Transverse colon (tissue), 4 donors: ENCODE data around the gene UCKL1. TPM values are rescaled to one million over a fixed set of nuclear protein-coding genes. Genes with fewer than 3 reads are reported as not detected.
"Not testable (repeated sequence)": the region's sequence is repeated elsewhere in the genome, so short reads cannot be mapped to it uniquely, and the experiment has no call there.

Source experiments
- DNase-seq: peaks from one replicate; pipeline ENCODE4 v3.0.0-alpha.2; 2019
- H3K27ac ChIP-seq, 4 donors: fragments of 200-600 bp; sonication (generic); 2 replicates each; pipeline ENCODE4 v1.5.1; 2016 to 2018; ENCODE audit warnings: inconsistent platforms in 4 of 4
- H3K27me3 ChIP-seq: fragments of 200-600 bp; sonication (generic); 2 replicates; pipeline ENCODE4 v1.5.1; 2017; ENCODE audit warnings: inconsistent platforms
- H3K36me3 ChIP-seq, 4 donors: fragments of 200-600 bp; sonication (generic); 2 replicates each; pipeline ENCODE4 v1.5.1; 2017 to 2019; ENCODE audit warnings: inconsistent platforms in 4 of 4
- H3K4me1 ChIP-seq, 4 donors: fragments of 200-600 bp; sonication (generic); 2 replicates each; pipeline ENCODE4 v1.5.1; 2017 to 2020; ENCODE audit warnings: inconsistent platforms in 4 of 4
- H3K4me3 ChIP-seq, 4 donors: fragments of 200-600 bp; sonication (generic); 1 replicate in 1 of 4; 2 replicates in 3 of 4; pipeline versions ENCODE4 v1.5.1 to v1.6.1; 2017 to 2019; ENCODE audit warnings: inconsistent platforms in 4 of 4
- H3K9me3 ChIP-seq, 2 donors: fragments of 200-600 bp; sonication (generic); 2 replicates each; pipeline ENCODE4 v1.5.1; 2017 to 2019; ENCODE audit warnings: inconsistent platforms in 2 of 2
- EP300 ChIP-seq: sonication (generic); formaldehyde crosslinking; IDR thresholded peaks from one replicate; pipeline ENCODE4 v1.6.1; 2017; ENCODE audit warnings: antibody characterized with exemption, low read depth
- POLR2A ChIP-seq: fragments of 450-650 bp; IDR thresholded peaks from one replicate; pipeline ENCODE4 v1.6.1; 2016; ENCODE audit warnings: antibody characterized with exemption, mild to moderate bottlenecking, moderate library complexity
- POLR2AphosphoS5 ChIP-seq, 3 donors: sonication (generic); formaldehyde crosslinking; IDR thresholded peaks; one replicate each; pipeline ENCODE4 v1.6.1; 2016; ENCODE audit warnings: antibody characterized with exemption in 3 of 3
- WGBS, 2 donors: methylation state at CpG; one replicate each; pipeline ENCODE4 v1.1.5; 2018; ENCODE audit warnings: low coverage in 1 of 2; 5-methylcytosine and 5-hydroxymethylcytosine counted together
- in situ Hi-C, 4 donors: fragments of 200-750 bp; cut with MboI; loops; one replicate each; pipeline versions ENCODE4 v1.15.0 to v1.15.1; 2017; ENCODE audit warnings: low sequenced_read_pairs in 3 of 4, low pct_ligation_motif_present in 1 of 4, low pct_unique_long_range_greater_than_20kb in 1 of 4
- intact Hi-C: fragments of 100-400 bp; cut with DNase I; formaldehyde crosslinking; loops from one replicate; pipeline ENCODE4 v1.15.1; 2023; ENCODE audit warnings: low total_unique reads
- total RNA-seq, 4 donors: library from RNA; depleted of rRNA; stranded (reverse); fragments of >200 nt; gene quantifications; one replicate each; pipeline ENCODE4 v1.1.0, GENCODE V29; 2016
- TF ChIP-seq, protein P1 (sequence below), 5 experiments: fragments of 200-600 bp in 3 of 5; fragments of 450-650 bp in 2 of 5; sonication (generic) in 3 of 5; IDR thresholded peaks; 1 replicate in 2 of 5; 2 replicates in 3 of 5; pipeline ENCODE4 v1.5.1; 2016 to 2017; ENCODE audit warnings: antibody characterized with exemption in 5 of 5, inconsistent platforms in 3 of 5, mild to moderate bottlenecking in 2 of 5, moderate library complexity in 1 of 5

UCKL1 gene
- total RNA-seq, 4 donors from 2014 or later, result 41.1 to 189 (median 68.5) TPM

DNA sequence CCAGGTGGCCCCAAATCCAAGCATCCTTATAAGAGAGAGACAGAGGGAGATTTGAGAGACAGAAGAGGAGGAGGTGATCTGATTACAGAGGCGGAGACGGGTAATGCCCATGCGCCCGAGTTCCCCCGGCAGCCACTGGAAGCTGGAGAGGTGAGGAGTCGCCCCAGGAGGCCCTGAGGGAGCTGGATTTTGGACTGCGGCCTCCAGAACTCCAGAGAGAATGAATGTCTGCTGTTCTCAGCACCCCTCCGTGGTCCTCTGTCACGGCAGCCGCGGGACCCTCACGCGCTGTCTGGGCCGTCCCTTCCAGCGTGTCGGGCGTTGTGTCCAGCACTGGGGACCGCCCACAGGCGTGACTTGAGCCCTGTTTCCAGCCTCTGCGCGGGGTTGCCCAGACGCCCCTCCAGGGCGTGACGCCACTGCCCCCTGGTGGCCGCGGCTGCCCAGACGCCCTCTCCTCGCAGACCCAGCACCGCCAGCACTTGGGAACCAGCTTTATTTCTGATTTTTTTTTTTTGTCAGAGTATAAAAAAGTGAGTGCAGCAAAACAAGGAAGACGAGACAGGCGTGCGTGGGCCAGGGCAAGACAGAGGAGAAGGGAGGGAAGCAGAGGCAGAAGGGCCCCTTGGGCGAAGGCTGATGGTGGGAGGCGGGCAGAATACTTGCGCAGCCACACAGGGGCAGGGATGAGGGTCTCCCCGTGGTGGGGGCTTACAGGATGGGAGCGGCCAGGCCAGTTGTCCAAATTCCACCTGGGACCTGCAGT is 17.6 kb upstream of the UCKL1 start:
- peak; percentile 89 for DNase-seq
- no peaks in the 10 kb centered on the region for H3K9me3 ChIP-seq
- peaks cover 8 to 24% (median 12%) of the 10 kb centered on the region in 4 donors for H3K4me1 ChIP-seq
- TF ChIP-seq EP300, result no peak
- TF ChIP-seq, protein P1, sequence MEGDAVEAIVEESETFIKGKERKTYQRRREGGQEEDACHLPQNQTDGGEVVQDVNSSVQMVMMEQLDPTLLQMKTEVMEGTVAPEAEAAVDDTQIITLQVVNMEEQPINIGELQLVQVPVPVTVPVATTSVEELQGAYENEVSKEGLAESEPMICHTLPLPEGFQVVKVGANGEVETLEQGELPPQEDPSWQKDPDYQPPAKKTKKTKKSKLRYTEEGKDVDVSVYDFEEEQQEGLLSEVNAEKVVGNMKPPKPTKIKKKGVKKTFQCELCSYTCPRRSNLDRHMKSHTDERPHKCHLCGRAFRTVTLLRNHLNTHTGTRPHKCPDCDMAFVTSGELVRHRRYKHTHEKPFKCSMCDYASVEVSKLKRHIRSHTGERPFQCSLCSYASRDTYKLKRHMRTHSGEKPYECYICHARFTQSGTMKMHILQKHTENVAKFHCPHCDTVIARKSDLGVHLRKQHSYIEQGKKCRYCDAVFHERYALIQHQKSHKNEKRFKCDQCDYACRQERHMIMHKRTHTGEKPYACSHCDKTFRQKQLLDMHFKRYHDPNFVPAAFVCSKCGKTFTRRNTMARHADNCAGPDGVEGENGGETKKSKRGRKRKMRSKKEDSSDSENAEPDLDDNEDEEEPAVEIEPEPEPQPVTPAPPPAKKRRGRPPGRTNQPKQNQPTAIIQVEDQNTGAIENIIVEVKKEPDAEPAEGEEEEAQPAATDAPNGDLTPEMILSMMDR (IDR thresholded peaks at IDR 0.05), result peak; percentile 97 to 99 (median 99)
- TF ChIP-seq POLR2A, result no peak
- peaks cover 13% of the 10 kb centered on the region for H3K27me3 ChIP-seq
- peak overlapping the region in 3 of 4 donors; percentile 1 to 53 (median 23) for H3K27ac ChIP-seq
- intact Hi-C loops, result loop anchor here (5.0 to 10.0 kb wide), 3 partner anchors 67 to 437 kb away; partner anchors contain the start of gene PTK6
- in situ Hi-C loops, result no loop called here
- 3 to 17% methylated on average over 8 to 30 of the region's 37 CpGs for WGBS, 2 donors
- H3K4me3 ChIP-seq, result peak overlapping the region in 2 of 4 donors; percentile 9 to 39
- no peaks in the 10 kb centered on the region for H3K36me3 ChIP-seq

DNA sequence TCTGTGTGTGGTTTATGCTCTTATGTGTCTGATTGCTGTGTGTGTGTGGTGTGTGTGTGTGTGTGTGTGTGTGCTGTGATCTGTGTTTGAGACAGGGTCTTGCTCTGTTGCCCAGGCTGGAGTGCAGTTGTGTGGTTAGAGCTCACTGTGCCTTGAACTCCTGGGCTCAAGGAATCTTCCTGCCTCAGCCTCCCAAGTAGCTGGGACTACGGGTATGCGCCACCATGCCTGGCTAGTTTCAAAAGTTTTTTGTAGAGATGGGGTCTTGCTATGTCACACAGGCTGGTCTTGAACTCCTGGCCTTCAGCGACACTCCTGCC is 16.9 kb upstream of the UCKL1 start:
- no peaks in the 10 kb centered on the region for H3K9me3 ChIP-seq
- peaks cover 13% of the 10 kb centered on the region for H3K27me3 ChIP-seq
- no peak overlapping the region for H3K4me3 ChIP-seq
- peaks cover 8 to 24% (median 13%) of the 10 kb centered on the region in 4 donors for H3K4me1 ChIP-seq
- in situ Hi-C loops (no loop called here), intact Hi-C loops (loop anchor here (5.0 to 10.0 kb wide), 3 partner anchors 66 to 436 kb away; partner anchors contain the start of gene PTK6)
- no peak for TF ChIP-seq EP300
- TF ChIP-seq POLR2AphosphoS5 (IDR thresholded peaks at IDR 0.05), result no peak
- TF ChIP-seq, protein P1 (IDR thresholded peaks at IDR 0.05), result no peak
- TF ChIP-seq POLR2A, result no peak
- no peak for DNase-seq
- peak overlapping the region in 1 of 4 donors; percentile 23 for H3K27ac ChIP-seq
- WGBS, 2 donors, result 91 to 100% methylated on average over 1 to 3 of the region's 3 CpGs
- H3K36me3 ChIP-seq, result no peaks in the 10 kb centered on the region

DNA sequence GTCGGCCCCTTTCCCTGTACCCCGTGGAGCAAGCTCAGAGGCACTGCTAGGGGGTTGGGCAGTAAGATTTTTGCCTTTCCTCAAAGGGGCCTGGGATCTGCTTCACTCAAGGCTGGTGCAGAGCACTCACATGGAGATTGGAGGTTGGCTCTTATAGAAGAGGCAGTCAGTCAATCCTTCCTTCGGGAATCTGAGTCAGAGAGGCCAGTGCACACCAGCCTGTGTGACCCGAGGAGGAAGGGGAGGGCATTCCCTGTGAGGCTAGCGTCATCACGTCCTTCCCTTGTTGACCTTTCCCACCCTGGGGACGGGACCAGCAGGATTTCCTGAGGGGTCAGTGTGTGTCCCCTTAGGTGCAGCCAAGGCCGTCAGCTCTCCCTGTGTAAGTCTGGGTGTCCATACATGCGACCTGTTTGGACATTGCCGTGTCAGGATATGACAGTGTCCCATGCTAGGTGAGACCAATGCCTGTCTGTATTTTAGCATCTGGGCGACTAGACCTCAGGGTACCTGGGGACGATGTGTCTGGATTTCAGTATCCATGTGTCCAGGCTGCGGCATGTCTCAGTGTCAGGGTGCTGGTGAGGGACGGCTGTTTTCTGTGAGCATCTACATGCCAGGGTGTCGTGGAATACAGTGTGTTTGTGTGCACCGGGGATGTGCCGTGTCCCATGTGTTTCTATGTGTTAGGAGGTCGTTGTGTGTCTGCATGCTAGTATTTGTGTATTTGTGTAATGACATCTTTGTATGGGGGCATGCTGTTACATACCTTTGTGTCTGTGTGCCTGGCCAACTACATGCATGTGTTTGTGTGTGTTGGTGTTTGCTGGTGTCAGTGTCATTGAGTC is 16.3 kb upstream of the UCKL1 start:
- peak; percentile 6 for DNase-seq
- H3K27ac ChIP-seq, result no peak overlapping the region
- intact Hi-C loops, result loop anchor here (5.0 to 10.0 kb wide), 3 partner anchors 65 to 435 kb away; partner anchors contain the start of gene PTK6
- H3K27me3 ChIP-seq, result peaks cover 13% of the 10 kb centered on the region
- TF ChIP-seq EP300, result no peak
- no peak for TF ChIP-seq POLR2AphosphoS5 (IDR thresholded peaks at IDR 0.05)
- TF ChIP-seq, protein P1 (IDR thresholded peaks at IDR 0.05), result no peak
- H3K36me3 ChIP-seq, result no peaks in the 10 kb centered on the region
- 72 to 81% methylated on average over 5 to 18 of the region's 18 CpGs for WGBS, 2 donors
- no peaks in the 10 kb centered on the region for H3K9me3 ChIP-seq
- H3K4me3 ChIP-seq, result no peak overlapping the region
- in situ Hi-C loops, result no loop called here
- H3K4me1 ChIP-seq, result peaks cover 8 to 24% (median 13%) of the 10 kb centered on the region in 4 donors

DNA sequence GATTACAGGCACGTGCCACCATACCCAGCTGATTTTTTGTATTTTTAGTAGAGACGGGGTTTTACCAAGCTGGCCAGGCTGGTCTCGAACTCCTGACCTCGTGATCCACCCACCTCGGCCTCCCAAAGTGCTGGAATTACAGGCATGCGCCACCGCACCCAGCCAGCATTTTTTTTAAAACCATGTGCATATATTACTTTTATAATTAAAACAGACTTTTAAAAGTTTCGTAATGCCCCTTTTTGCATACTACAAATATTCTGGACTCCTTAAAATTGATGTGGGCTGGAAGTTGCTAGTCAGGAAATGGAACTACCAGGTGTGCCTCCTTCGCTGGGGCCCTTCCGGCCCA is 15.7 kb upstream of the UCKL1 start:
- 80 to 81% methylated on average over 7 to 10 of the region's 10 CpGs for WGBS, 2 donors
- H3K4me3 ChIP-seq, H3K27ac ChIP-seq, DNase-seq, H3K36me3 ChIP-seq, H3K9me3 ChIP-seq, in situ Hi-C loops: not testable (repeated sequence)
- Histone ChIP-seq H3K4me1 (peaks cover 8 to 24% (median 13%) of the 10 kb centered on the region in 4 donors), H3K27me3 (peaks cover 13% of the 10 kb centered on the region)
- intact Hi-C loops, result loop anchor here (5.0 to 10.0 kb wide), 3 partner anchors 65 to 435 kb away; partner anchors contain the start of gene PTK6
